Sigmoid colon (tissue), 7 donors: ENCODE results near the gene MIB2. TPM values are rescaled to one million over a fixed set of nuclear protein-coding genes. Genes with fewer than 3 reads are reported as not detected.
"Not testable (repeated sequence)": the region's sequence is repeated elsewhere in the genome, so short reads cannot be mapped to it uniquely, and the experiment has no call there.

Experiments used
- DNase-seq: peaks from one replicate; pipeline ENCODE4 v3.0.0-alpha.2; 2019
- H3K27ac ChIP-seq, 4 donors: fragments of 200-600 bp; sonication (generic); one replicate each; pipeline ENCODE4 v1.5.1; 2016 to 2019; ENCODE audit warnings: mild to moderate bottlenecking in 1 of 4
- H3K27me3 ChIP-seq, 3 donors: fragments of 200-600 bp; sonication (generic); one replicate each; pipeline ENCODE4 v1.5.1; 2019; ENCODE audit warnings: mild to moderate bottlenecking in 1 of 3
- H3K36me3 ChIP-seq, 4 donors: fragments of 200-600 bp; sonication (generic); one replicate each; pipeline ENCODE4 v1.5.1; 2016 to 2019
- H3K4me1 ChIP-seq, 4 donors: fragments of 200-600 bp; sonication (generic); one replicate each; pipeline ENCODE4 v1.5.1; 2017 to 2019
- H3K4me3 ChIP-seq, 4 donors: fragments of 200-600 bp; sonication (generic); one replicate each; pipeline ENCODE4 v1.5.1; 2017 to 2019; ENCODE audit warnings: mild to moderate bottlenecking in 2 of 4, moderate library complexity in 1 of 4
- H3K9me3 ChIP-seq, 4 donors: fragments of 200-600 bp in 3 of 4; sonication (generic) in 3 of 4; one replicate each; pipeline versions ENCODE4 v1.5.1 to v1.6.1; 2013 to 2019
- EP300 ChIP-seq, 4 donors: sonication (generic); formaldehyde crosslinking; IDR thresholded peaks; one replicate each; pipeline ENCODE4 v1.6.1; 2017; ENCODE audit warnings: antibody characterized with exemption in 4 of 4
- POLR2A ChIP-seq, 2 donors: fragments of 450-650 bp; IDR thresholded peaks; one replicate each; pipeline ENCODE4 v1.6.1; 2016; ENCODE audit warnings: antibody characterized with exemption in 2 of 2, mild to moderate bottlenecking in 2 of 2, moderate library complexity in 2 of 2
- POLR2AphosphoS5 ChIP-seq, 4 donors: sonication (generic); formaldehyde crosslinking; IDR thresholded peaks; one replicate each; pipeline ENCODE4 v1.6.1; 2017; ENCODE audit warnings: antibody characterized with exemption in 4 of 4
- WGBS, 2 donors: extraction: QIAGEN DNeasy Blood & Tissue Kit; methylation state at CpG; one replicate each; pipeline ENCODE4 v1.1.7; 2013; 5-methylcytosine and 5-hydroxymethylcytosine counted together
- intact Hi-C: fragments of 100-400 bp; cut with DNase I; formaldehyde crosslinking; loops from one replicate; pipeline ENCODE4 v1.15.1; 2023
- polyA plus RNA-seq, 3 donors: library from polyadenylated mRNA; stranded (reverse); fragments of 200-250 nt; gene quantifications; one replicate each; pipeline ENCODE4 v1.2.3, GENCODE V29; 2013
- total RNA-seq, 4 donors: library from RNA; depleted of rRNA; stranded (reverse); fragments of >200 nt; gene quantifications; one replicate each; pipeline ENCODE4 v1.1.0, GENCODE V29; 2016
- TF ChIP-seq, protein P1 (sequence below), 4 experiments: fragments of 450-650 bp in 3 of 4; fragments of 200-600 bp in 1 of 4; IDR thresholded peaks; one replicate each; pipeline ENCODE4 v1.5.1; 2016 to 2019; ENCODE audit warnings: antibody characterized with exemption in 4 of 4, mild to moderate bottlenecking in 3 of 4, moderate library complexity in 2 of 4
- donor health status: healthy with polysubstance abuse.
- donor health status: Bipolar disorder and iron deficiency.
- donor health status: healthy.

The MIB2 gene
- total and polyA plus RNA-seq, 7 donors = 24.6 to 95.3 (median 37.1) TPM

- Histone ChIP-seq H3K9me3 (no peaks in the 10 kb centered on the region), H3K27me3 (no peaks in the 10 kb centered on the region), H3K36me3 (peaks cover 1 to 68% (median 32%) of the 10 kb centered on the region in 4 donors), H3K4me1 (no peaks in the 10 kb centered on the region), H3K27ac (no peak overlapping the region), H3K4me3 (no peak overlapping the region)
- DNase-seq = peak; percentile 53
- TF ChIP-seq POLR2A (IDR thresholded peaks at IDR 0.05) (no peak), POLR2AphosphoS5 (IDR thresholded peaks at IDR 0.05) (no peak), EP300 (IDR thresholded peaks at IDR 0.05) (no peak)
- TF ChIP-seq, protein P1, sequence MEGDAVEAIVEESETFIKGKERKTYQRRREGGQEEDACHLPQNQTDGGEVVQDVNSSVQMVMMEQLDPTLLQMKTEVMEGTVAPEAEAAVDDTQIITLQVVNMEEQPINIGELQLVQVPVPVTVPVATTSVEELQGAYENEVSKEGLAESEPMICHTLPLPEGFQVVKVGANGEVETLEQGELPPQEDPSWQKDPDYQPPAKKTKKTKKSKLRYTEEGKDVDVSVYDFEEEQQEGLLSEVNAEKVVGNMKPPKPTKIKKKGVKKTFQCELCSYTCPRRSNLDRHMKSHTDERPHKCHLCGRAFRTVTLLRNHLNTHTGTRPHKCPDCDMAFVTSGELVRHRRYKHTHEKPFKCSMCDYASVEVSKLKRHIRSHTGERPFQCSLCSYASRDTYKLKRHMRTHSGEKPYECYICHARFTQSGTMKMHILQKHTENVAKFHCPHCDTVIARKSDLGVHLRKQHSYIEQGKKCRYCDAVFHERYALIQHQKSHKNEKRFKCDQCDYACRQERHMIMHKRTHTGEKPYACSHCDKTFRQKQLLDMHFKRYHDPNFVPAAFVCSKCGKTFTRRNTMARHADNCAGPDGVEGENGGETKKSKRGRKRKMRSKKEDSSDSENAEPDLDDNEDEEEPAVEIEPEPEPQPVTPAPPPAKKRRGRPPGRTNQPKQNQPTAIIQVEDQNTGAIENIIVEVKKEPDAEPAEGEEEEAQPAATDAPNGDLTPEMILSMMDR (IDR thresholded peaks at IDR 0.05) = no peak
- 88 to 92% methylated on average over 27 of the region's 27 CpGs for WGBS, 2 donors
- intact Hi-C loops = no loop called here
These were observed 56.2 kb downstream of the MIB2 start for GRCh38 chr1:1671365-1672119.

DNA sequence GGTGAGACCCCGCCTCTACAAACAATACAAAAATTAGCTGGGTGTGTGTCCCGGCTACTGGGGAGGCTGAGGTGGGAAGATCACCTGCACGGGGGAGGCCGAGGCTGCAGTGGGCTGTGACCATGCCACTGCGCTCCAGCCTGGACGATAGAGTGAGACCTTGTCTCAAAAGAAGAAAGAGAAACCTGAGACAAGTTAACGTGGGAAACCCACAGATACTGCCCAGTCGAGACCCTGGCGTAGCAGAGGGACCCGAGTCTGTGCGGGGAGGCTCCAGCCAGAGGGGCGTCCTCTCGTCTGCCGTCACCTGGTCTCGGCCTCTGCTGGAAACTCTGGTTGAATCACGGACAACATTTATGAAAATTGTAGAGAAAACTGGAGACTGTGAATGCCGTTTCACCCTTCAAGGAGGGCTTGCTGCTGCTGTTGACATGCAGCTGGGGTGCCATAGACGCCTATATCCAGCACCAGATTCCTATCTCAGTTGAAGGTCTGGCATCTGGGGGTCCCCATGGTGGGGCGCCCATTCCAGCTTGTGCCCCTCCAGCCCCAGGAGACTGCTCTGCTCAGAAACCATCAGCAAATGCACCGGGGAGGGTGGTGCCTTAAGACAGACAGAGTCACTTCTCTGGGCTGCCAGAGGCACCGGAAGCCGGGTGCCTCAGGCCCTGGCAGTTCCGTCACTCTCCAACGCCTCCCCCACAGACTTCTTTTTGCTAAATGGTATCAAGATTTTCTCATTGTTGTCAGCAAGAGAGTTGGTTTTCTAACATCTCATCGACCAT, 57.1 kb downstream of the MIB2 start:
- Histone ChIP-seq H3K27ac (no peak overlapping the region), H3K27me3 (no peaks in the 10 kb centered on the region), H3K4me1 (no peaks in the 10 kb centered on the region), H3K9me3 (no peaks in the 10 kb centered on the region), H3K36me3 (peaks cover 0 to 65% (median 29%) of the 10 kb centered on the region in 4 donors), H3K4me3 (no peak overlapping the region)
- 94 to 95% methylated on average over 25 of the region's 25 CpGs for WGBS, 2 donors
- intact Hi-C loops = no loop called here
- DNase-seq = peak; percentile 49
- no peak for TF ChIP-seq EP300 (IDR thresholded peaks at IDR 0.05)
- no peak for TF ChIP-seq POLR2A (IDR thresholded peaks at IDR 0.05)
- TF ChIP-seq POLR2AphosphoS5 (IDR thresholded peaks at IDR 0.05) = no peak
- TF ChIP-seq, protein P1 (IDR thresholded peaks at IDR 0.05) = no peak

DNA sequence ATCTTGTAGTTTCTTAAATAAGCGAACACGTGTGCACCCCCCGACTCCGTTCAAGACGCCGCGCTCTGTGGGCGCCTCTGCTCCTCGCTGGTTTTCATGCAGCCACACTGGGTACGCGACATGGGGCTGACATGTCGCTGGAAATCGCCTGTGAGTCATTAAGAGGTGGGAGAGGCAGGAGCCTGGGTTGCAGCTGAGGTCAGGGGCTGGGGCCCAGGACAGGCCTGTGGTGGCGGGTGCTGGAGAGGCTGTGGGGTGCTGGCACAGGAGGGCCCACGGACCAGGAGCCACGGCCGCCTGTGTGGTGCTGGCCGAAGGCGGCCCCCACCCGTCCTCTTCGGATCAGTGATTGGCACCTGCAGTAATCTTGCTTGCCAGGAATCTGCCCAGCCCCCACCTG, 59.5 kb downstream of the MIB2 start:
- peak; percentile 48 for DNase-seq
- H3K27me3 ChIP-seq, H3K27ac ChIP-seq, H3K9me3 ChIP-seq, intact Hi-C loops, H3K4me3 ChIP-seq: not testable (repeated sequence)
- H3K4me1 ChIP-seq = peaks cover 0 to 13% (median 11%) of the 10 kb centered on the region in 4 donors
- H3K36me3 ChIP-seq = peaks cover 0 to 41% (median 17%) of the 10 kb centered on the region in 4 donors
- 79 to 87% methylated on average over 20 to 21 of the region's 21 CpGs for WGBS, 2 donors

DNA sequence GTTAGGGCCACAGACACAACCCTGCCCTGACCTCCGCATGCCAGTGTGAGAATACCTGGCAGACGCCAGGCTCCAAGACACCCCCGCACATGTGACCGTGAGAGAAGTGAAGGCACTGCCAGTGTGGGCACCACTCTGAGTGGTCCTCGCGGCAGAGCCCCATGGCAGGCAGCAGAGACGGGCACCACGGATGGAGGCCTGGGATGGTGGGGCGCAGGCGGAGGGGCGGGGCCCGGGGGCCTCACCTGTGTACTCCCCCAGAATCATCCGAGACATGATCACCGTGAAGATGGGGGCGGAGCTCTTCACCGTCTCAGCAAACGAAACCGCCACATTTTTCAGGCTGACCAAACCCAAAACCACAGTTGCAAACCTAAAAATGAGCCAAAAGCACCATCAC, 59.9 kb downstream of the MIB2 start:
- H3K4me1 ChIP-seq = peaks cover 0 to 13% (median 11%) of the 10 kb centered on the region in 4 donors
- H3K4me3 ChIP-seq, H3K9me3 ChIP-seq, H3K27me3 ChIP-seq, H3K27ac ChIP-seq, intact Hi-C loops, DNase-seq: not testable (repeated sequence)
- 91 to 94% methylated on average over 15 to 16 of the region's 18 CpGs for WGBS, 2 donors
- peaks cover 0 to 37% (median 16%) of the 10 kb centered on the region in 4 donors for H3K36me3 ChIP-seq

DNA sequence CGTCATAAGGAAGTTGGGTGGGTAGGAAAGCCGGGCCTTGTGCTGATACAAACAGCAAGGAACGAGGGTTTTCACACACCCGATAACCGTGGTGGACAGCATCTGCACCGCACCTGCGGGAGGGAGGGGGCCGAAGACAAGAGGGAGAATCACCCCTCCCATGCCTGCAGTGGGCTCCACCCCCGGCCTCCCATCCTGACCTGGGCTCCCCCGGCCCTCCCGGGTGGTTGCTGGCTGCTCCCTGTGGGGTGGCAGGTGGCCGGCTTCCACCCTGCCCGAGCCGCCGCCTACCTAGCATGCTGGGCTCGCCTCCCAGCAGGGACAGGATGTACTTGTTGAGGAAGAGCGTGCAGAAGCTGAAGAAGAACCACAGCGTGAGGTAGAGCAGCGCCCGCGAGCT, 60.8 kb downstream of the MIB2 start:
- H3K4me3 ChIP-seq, intact Hi-C loops, H3K27ac ChIP-seq, H3K27me3 ChIP-seq, H3K9me3 ChIP-seq: not testable (repeated sequence)
- H3K36me3 ChIP-seq = peaks cover 0 to 28% (median 13%) of the 10 kb centered on the region in 4 donors
- WGBS, 2 donors = 84 to 85% methylated on average over 5 to 11 of the region's 21 CpGs
- peaks cover 0 to 13% (median 11%) of the 10 kb centered on the region in 4 donors for H3K4me1 ChIP-seq
- peak; percentile 4 for DNase-seq
